Testis (tissue), 3 donors: ENCODE data around the gene CPTP. TPM values are rescaled to one million over a fixed set of nuclear protein-coding genes. Genes with fewer than 3 reads are reported as not detected.
A peak's percentile ranks its signal among the peaks of the same experiment; 100 is the strongest.

Experiments
- DNase-seq: peaks from one replicate; pipeline ENCODE4 v3.0.0-alpha.2; 2019
- H3K27ac ChIP-seq, 2 donors: fragments of 200-600 bp; sonication (generic); one replicate each; pipeline ENCODE4 v1.5.1; 2019
- H3K27me3 ChIP-seq: fragments of 200-600 bp; sonication (generic); one replicate; pipeline ENCODE4 v1.5.1; 2019
- H3K36me3 ChIP-seq: fragments of 200-600 bp; sonication (generic); one replicate; pipeline ENCODE4 v1.5.1; 2017; ENCODE audit warnings: low read depth; ENCODE audit errors: missing control alignments
- H3K4me1 ChIP-seq: fragments of 200-600 bp; sonication (generic); one replicate; pipeline ENCODE4 v1.5.1; 2019
- H3K4me3 ChIP-seq, 2 donors: fragments of 200-600 bp; sonication (generic); one replicate each; pipeline ENCODE4 v1.5.1; 2017 to 2019
- H3K9me3 ChIP-seq: fragments of 200-600 bp; sonication (generic); one replicate; pipeline ENCODE4 v1.5.1; 2017
- POLR2A ChIP-seq: fragments of 450-650 bp; IDR thresholded peaks from one replicate; pipeline ENCODE4 v1.6.1; 2017; ENCODE audit warnings: antibody characterized with exemption, mild to moderate bottlenecking, moderate library complexity
- WGBS, 2 donors: methylation state at CpG; one replicate each; pipeline ENCODE4 v1.1.5; 2018; 5-methylcytosine and 5-hydroxymethylcytosine counted together
- intact Hi-C: fragments of 100-400 bp; cut with DNase I; formaldehyde crosslinking; loops from one replicate; pipeline ENCODE4 v1.15.1; 2023; ENCODE audit warnings: low total_unique reads
- polyA plus RNA-seq: library from polyadenylated mRNA; stranded (reverse); fragments of 350-450 nt; fragmentation: Illumina TruSeq; extraction: RNeasy Lipid Tissue Mini Kit (QIAGEN cat#74804); gene quantifications from one replicate; pipeline ENCODE4 v1.2.3, GENCODE V29; 2014; ENCODE audit warnings: low read depth, low replicate concordance; ENCODE audit not compliant: insufficient read depth
- total RNA-seq, 2 donors: library from RNA; depleted of rRNA; stranded (reverse); fragments of >200 nt; gene quantifications; one replicate each; pipeline ENCODE4 v1.2.3, GENCODE V29; 2016
- TF ChIP-seq, protein P1 (sequence below), 3 experiments: fragments of 450-650 bp in 2 of 3; fragments of 200-600 bp in 1 of 3; sonication (generic) in 1 of 3; IDR thresholded peaks; one replicate each; pipeline ENCODE4 v1.5.1; 2016 to 2019; ENCODE audit warnings: antibody characterized with exemption in 3 of 3, mild to moderate bottlenecking in 2 of 3, moderate library complexity in 1 of 3

CPTP gene
- total and polyA plus RNA-seq, 3 donors from 2014 or later, result 64.4 to 129 (median 82.3) TPM

DNA sequence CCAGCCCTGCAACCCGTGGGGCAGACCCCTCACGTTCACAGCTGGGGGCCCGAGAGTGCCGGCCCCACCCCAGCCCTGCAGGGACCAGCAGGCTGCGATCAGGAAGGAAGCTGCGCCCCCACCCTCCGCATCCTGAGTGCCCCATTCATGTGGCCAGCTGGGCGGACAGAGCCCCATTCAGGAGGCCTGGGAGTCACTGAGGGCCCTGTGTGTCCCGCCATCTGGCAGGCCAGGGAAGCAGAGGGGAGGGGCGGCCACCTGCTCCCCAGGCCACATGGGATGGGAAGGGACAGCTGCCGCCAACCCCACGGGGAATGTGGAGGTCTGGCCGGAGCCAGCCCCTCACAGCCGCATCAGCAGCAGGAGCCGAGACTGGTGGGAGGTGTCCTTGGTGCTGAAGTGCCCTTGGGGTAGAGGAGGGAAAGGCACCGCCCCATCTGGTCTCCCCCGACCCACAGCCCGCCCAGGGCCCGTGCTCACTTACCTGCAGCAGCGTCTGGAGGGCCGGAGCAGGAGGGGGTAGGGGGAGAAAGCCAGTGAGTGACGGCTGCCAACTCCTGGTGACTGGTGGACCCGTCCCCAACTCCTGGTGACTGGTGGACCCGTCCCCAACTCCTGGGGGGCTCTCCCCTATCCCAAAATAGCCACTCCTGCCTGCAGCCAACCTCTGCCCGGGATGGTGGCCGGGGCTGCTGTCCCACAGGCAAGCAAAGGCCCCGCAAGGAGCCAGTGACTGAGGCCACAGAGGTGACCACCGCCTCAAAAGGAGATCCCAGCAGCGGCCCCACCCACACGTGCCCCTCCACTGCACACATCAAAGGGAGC, 25.5 kb upstream of the CPTP start:
- Histone ChIP-seq H3K9me3 (no peaks in the 10 kb centered on the region), H3K27me3 (no peaks in the 10 kb centered on the region), H3K4me1 (peaks cover 1% of the 10 kb centered on the region), H3K27ac (no peak overlapping the region), H3K36me3 (no peaks in the 10 kb centered on the region), H3K4me3 (no peak overlapping the region)
- WGBS, 2 donors, result 79 to 86% methylated on average over 7 to 28 of the region's 30 CpGs
- DNase-seq, result no peak
- no peak for TF ChIP-seq POLR2A
- TF ChIP-seq, protein P1, sequence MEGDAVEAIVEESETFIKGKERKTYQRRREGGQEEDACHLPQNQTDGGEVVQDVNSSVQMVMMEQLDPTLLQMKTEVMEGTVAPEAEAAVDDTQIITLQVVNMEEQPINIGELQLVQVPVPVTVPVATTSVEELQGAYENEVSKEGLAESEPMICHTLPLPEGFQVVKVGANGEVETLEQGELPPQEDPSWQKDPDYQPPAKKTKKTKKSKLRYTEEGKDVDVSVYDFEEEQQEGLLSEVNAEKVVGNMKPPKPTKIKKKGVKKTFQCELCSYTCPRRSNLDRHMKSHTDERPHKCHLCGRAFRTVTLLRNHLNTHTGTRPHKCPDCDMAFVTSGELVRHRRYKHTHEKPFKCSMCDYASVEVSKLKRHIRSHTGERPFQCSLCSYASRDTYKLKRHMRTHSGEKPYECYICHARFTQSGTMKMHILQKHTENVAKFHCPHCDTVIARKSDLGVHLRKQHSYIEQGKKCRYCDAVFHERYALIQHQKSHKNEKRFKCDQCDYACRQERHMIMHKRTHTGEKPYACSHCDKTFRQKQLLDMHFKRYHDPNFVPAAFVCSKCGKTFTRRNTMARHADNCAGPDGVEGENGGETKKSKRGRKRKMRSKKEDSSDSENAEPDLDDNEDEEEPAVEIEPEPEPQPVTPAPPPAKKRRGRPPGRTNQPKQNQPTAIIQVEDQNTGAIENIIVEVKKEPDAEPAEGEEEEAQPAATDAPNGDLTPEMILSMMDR (IDR thresholded peaks at IDR 0.05), result no peak
- intact Hi-C loops, result no loop called here

GRCh38 chr1:1299686-1300351, 24.8 kb upstream of the CPTP start:
- peaks cover 8% of the 10 kb centered on the region for H3K4me1 ChIP-seq
- TF ChIP-seq POLR2A, result no peak
- TF ChIP-seq, protein P1 (IDR thresholded peaks at IDR 0.05), result no peak
- intact Hi-C loops, result no loop called here
- H3K27ac ChIP-seq, result no peak overlapping the region
- no peaks in the 10 kb centered on the region for H3K27me3 ChIP-seq
- H3K4me3 ChIP-seq, result no peak overlapping the region
- 86 to 92% methylated on average over 21 to 22 of the region's 22 CpGs for WGBS, 2 donors
- no peaks in the 10 kb centered on the region for H3K36me3 ChIP-seq
- DNase-seq, result no peak
- H3K9me3 ChIP-seq, result no peaks in the 10 kb centered on the region

- WGBS, 2 donors, result 86 to 88% methylated on average over 12 of the region's 12 CpGs
- no peak for TF ChIP-seq POLR2A
- TF ChIP-seq, protein P1 (IDR thresholded peaks at IDR 0.05), result no peak
Measured at GRCh38 chr1:1300352-1300739, 24.3 kb upstream of the CPTP start.

GRCh38 chr1:1302006-1302430, 22.6 kb upstream of the CPTP start:
- no peak for DNase-seq
- no peak overlapping the region for H3K27ac ChIP-seq
- H3K4me3 ChIP-seq, result no peak overlapping the region
- TF ChIP-seq, protein P1 (IDR thresholded peaks at IDR 0.05), result peak in 1 of 3 experiments; percentile 24
- TF ChIP-seq POLR2A, result no peak
- no peaks in the 10 kb centered on the region for H3K9me3 ChIP-seq
- no peaks in the 10 kb centered on the region for H3K27me3 ChIP-seq
- H3K4me1 ChIP-seq, result peaks cover 30% of the 10 kb centered on the region
- intact Hi-C loops, result no loop called here
- H3K36me3 ChIP-seq, result no peaks in the 10 kb centered on the region
- 96% methylated on average over 5 to 8 of the region's 9 CpGs for WGBS, 2 donors

More at GRCh38 chr1:1300352-1300739, 24.3 kb upstream of the CPTP start:
- Histone ChIP-seq H3K36me3 (no peaks in the 10 kb centered on the region), H3K9me3 (no peaks in the 10 kb centered on the region), H3K4me1 (peaks cover 14% of the 10 kb centered on the region), H3K27me3 (no peaks in the 10 kb centered on the region), H3K4me3 (no peak overlapping the region), H3K27ac (no peak overlapping the region)
- DNase-seq, result no peak
- intact Hi-C loops, result no loop called here
